ENCODE data around the gene GIT2.

- no peak for TF ChIP-seq POLR2A (IDR thresholded peaks at IDR 0.05)
- no peak for TF ChIP-seq CTCF (IDR thresholded peaks at IDR 0.05)
Observed at GRCh38 chr12:109982210-109982609, 14.0 kb downstream of the GIT2 start.
